ENCODE results near the gene TBC1D12. TPM values are rescaled to one million over a fixed set of nuclear protein-coding genes. Genes with fewer than 3 reads are reported as not detected.

TBC1D12 gene
- total RNA-seq, 1 donor from 2014 or later = 16.8 TPM

- peak overlapping the region; percentile 32 for H3K27ac Mint-ChIP-seq (ENCODE audit: unreplicated experiment)
- no peaks in the 10 kb centered on the region for H3K27me3 Mint-ChIP-seq (ENCODE audit: unreplicated experiment)
- no peak for TF ChIP-seq CTCF (IDR thresholded peaks at IDR 0.05)
- peaks cover 46% of the 10 kb centered on the region for H3K4me1 Mint-ChIP-seq (ENCODE audit: unreplicated experiment)
- no peaks in the 10 kb centered on the region for H3K9me3 Mint-ChIP-seq (ENCODE audit: unreplicated experiment)
- H3K4me3 Mint-ChIP-seq (ENCODE audit: unreplicated experiment) = no peak overlapping the region
- peaks cover 1% of the 10 kb centered on the region for H3K36me3 Mint-ChIP-seq (ENCODE audit: unreplicated experiment)
- no peak for DNase-seq (ENCODE audit: extremely low spot score, unreplicated experiment)
Observed at GRCh38 chr10:94416896-94417295, 14.6 kb downstream of the TBC1D12 start.

- Mint-ChIP-seq H3K27me3 (ENCODE audit: unreplicated experiment) (no peaks in the 10 kb centered on the region), H3K4me1 (ENCODE audit: unreplicated experiment) (peaks cover 42% of the 10 kb centered on the region), H3K27ac (ENCODE audit: unreplicated experiment) (peak overlapping the region; percentile 32), H3K4me3 (ENCODE audit: unreplicated experiment) (no peak overlapping the region), H3K9me3 (ENCODE audit: unreplicated experiment) (no peaks in the 10 kb centered on the region), H3K36me3 (ENCODE audit: unreplicated experiment) (peaks cover 2% of the 10 kb centered on the region)
- TF ChIP-seq CTCF (IDR thresholded peaks at IDR 0.05) = no peak
- no peak for DNase-seq (ENCODE audit: extremely low spot score, unreplicated experiment)
Observed at GRCh38 chr10:94417321-94417720, 15.0 kb downstream of the TBC1D12 start.

- H3K27me3 Mint-ChIP-seq (ENCODE audit: unreplicated experiment) = no peaks in the 10 kb centered on the region
- peaks cover 6% of the 10 kb centered on the region for H3K36me3 Mint-ChIP-seq (ENCODE audit: unreplicated experiment)
- peaks cover 7% of the 10 kb centered on the region for H3K9me3 Mint-ChIP-seq (ENCODE audit: unreplicated experiment)
- peaks cover 45% of the 10 kb centered on the region for H3K4me1 Mint-ChIP-seq (ENCODE audit: unreplicated experiment)
- no peak for DNase-seq (ENCODE audit: extremely low spot score, unreplicated experiment)
- no peak overlapping the region for H3K4me3 Mint-ChIP-seq (ENCODE audit: unreplicated experiment)
- TF ChIP-seq CTCF (IDR thresholded peaks at IDR 0.05) = no peak
- no peak overlapping the region for H3K27ac Mint-ChIP-seq (ENCODE audit: unreplicated experiment)
Observed at GRCh38 chr10:94420516-94420915, 18.2 kb downstream of the TBC1D12 start.

GRCh38 chr10:94420998-94421528 lies 18.7 kb downstream of the TBC1D12 start:
- no peaks in the 10 kb centered on the region for H3K27me3 Mint-ChIP-seq (ENCODE audit: unreplicated experiment)
- H3K36me3 Mint-ChIP-seq (ENCODE audit: unreplicated experiment) = peaks cover 6% of the 10 kb centered on the region
- DNase-seq (ENCODE audit: extremely low spot score, unreplicated experiment) = no peak
- no peak overlapping the region for H3K4me3 Mint-ChIP-seq (ENCODE audit: unreplicated experiment)
- TF ChIP-seq CTCF (IDR thresholded peaks at IDR 0.05) = no peak
- peaks cover 7% of the 10 kb centered on the region for H3K9me3 Mint-ChIP-seq (ENCODE audit: unreplicated experiment)
- H3K27ac Mint-ChIP-seq (ENCODE audit: unreplicated experiment) = no peak overlapping the region
- H3K4me1 Mint-ChIP-seq (ENCODE audit: unreplicated experiment) = peaks cover 43% of the 10 kb centered on the region

GRCh38 chr10:94423627-94424026 lies 21.3 kb downstream of the TBC1D12 start:
- TF ChIP-seq CTCF (IDR thresholded peaks at IDR 0.05) = no peak
- DNase-seq (ENCODE audit: extremely low spot score, unreplicated experiment) = no peak
- Mint-ChIP-seq H3K4me1 (ENCODE audit: unreplicated experiment) (peaks cover 43% of the 10 kb centered on the region), H3K27me3 (ENCODE audit: unreplicated experiment) (no peaks in the 10 kb centered on the region), H3K9me3 (ENCODE audit: unreplicated experiment) (peaks cover 7% of the 10 kb centered on the region), H3K4me3 (ENCODE audit: unreplicated experiment) (no peak overlapping the region), H3K36me3 (ENCODE audit: unreplicated experiment) (peaks cover 9% of the 10 kb centered on the region), H3K27ac (ENCODE audit: unreplicated experiment) (peak overlapping the region; percentile 56)

Measured in osteocyte (in vitro differentiated cells).